Cardiac septum (tissue), 1 donor: Measurements from ENCODE around the gene CCDC85C. TPM values are rescaled to one million over a fixed set of nuclear protein-coding genes. Genes with fewer than 3 reads are reported as not detected.

Source experiments
- DNase-seq: peaks from one replicate; pipeline ENCODE4 v3.0.0-alpha.2; 2020; ENCODE audit warnings: low spot score
- intact Hi-C: fragments of 100-400 bp; cut with DNase I; formaldehyde crosslinking; loops from one replicate; pipeline ENCODE4 v1.14.0; 2022
- total RNA-seq: library from RNA; stranded (reverse); fragmentation: NEBNext Ultra II Directional; extraction: Animal tissue kit (Norgen Biotek cat#: 25700); gene quantifications from one replicate; pipeline ENCODE4 v1.2.1, GENCODE V29; 2021
- donor health status: DM: no; HTN: no; CAD: no.

The CCDC85C gene
- total RNA-seq, 1 donor from 2014 or later: 21.4 TPM

DNA sequence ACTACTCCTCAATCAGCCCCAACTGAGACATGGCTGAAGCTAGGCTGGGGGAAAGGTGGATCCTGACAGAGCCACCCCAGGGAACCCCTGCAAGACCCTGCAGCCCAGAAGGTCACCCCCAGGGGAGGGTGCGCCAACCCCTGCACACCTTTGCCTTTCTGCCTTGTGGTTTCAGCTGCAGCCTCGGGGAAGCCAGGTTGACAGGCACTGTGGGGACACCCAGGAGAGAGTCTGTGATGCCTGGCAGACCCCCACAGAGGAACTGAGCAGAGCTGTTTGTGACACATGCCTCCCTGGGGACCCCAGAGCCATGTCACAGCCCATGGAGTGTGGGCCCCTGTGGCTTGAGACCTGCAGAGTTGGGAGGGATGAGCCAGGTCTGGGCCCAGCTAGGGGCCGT lies 29.1 kb upstream of the CCDC85C start:
- intact Hi-C loops: no loop called here
- no peak for DNase-seq

DNA sequence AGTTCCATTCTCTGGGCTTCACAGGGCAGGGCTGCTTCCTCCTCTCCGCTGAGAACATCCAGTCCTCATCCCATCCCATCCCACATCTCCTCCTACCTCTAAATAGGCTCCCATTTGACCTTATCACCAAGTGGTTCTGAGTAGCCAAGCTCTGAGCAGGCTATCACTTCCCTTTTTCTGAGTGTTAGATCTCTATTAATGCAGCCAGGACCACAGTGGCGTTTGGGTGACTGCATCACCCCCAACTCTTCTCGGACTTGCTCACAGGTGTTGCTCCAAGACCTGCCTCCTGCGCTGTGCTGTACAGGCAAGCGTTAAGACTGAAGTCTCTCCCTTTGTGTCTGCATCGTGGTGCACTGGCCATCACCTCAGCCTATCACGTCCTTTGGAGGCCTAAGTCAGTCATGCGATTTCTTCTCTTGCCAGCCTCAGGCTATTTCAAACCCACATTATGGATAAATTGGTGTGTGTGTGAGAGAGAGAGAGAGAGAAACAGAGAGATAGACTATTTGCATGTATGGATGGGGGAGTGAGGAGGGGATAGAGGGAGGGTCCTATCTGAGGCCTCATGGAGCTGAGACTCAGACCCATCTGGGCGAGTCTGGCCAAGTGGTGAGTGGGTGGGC lies 28.5 kb upstream of the CCDC85C start:
- intact Hi-C loops: no loop called here
- no peak for DNase-seq

GRCh38 chr14:99630202-99630601 lies 26.2 kb upstream of the CCDC85C start:
- DNase-seq: no peak
- intact Hi-C loops: no loop called here

DNA sequence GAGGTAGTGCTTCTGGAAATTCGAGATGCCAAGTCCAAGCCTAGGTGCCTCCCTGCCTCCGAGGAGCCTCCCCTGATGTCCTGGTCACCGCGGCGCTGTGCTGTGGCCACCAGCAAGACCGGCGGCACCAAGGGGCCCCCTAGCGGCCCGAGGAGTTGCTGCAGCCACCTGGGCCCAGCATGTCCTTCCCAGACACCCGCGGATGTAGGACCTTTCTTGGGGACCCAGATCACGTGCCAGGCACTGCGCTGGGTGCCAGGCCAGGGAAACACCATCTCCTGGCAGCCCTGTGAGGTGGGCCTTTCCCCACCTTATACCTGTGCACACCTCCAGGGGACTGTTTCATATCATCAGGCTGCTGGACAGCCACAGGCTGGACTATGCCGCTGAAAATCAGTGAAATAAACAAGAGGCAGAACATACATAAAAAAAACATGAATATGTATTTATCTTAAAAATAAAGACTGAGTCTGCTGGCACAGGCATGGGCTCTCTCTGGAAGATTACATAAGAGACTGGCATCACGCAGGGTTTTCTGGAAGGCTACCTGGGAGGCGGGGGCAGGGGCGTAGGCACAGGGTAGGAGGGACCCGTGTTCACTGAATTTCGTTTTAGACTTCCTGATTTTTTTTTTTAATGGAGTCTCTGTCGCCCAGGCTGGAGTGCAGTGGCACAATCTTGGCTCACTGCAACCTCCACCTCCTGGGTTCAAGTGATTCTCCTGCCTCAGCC lies 25.0 kb upstream of the CCDC85C start:
- intact Hi-C loops: loop anchor here (1.0 kb wide), 1 partner anchor 111 kb away; no protein-coding TSS in a partner anchor
- peak; percentile 82 for DNase-seq

DNA sequence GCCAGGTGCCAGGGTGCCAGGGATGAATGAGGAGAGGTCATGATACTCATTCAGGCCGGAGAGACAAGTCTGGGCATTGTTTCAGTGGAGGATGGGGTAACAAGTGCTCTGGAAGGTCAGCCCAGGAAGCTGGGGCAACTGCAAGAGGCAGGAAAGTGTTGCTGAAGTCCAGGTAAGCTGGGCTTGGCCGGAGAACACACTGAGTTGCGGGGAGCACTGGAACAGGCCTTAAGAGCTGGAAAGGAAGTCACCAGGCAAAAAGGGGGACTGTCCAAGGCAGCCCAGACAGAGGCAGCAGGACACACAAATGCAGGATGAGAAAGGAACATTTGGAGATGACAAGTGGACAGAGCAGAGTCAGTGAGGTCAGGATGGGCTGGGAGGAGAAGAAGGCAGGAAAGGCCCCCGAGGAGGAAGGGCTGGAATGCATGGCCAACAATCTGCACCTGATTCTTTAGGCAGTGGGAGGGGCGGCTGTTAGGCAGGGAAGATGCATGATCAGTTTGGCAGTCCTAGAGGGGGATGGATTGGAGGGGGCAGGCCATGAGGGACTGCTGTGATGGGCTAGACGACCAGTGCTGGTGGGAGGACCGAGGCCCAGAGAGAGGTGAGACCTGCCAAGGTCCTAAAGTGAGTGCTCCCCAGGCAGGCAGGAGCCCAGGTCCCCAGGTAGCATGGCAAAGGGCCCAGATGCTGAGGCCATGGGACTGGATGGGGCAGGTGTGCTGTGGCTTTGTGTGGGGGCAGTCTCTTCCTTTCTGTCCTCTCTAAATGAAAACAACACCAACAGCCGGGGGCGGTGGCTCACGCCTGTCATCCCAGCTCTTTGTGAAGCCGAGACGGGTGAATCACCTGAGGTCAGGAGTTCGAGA lies 23.7 kb upstream of the CCDC85C start:
- DNase-seq: no peak
- intact Hi-C loops: loop anchor here (1.0 kb wide), 1 partner anchor 109 kb away; no protein-coding TSS in a partner anchor

- intact Hi-C loops: no loop called here
Measured at GRCh38 chr14:99627100-99627499, 23.1 kb upstream of the CCDC85C start.

GRCh38 chr14:99626041-99626648 lies 22.1 kb upstream of the CCDC85C start:
- DNase-seq: no peak
- intact Hi-C loops: no loop called here

More at GRCh38 chr14:99627100-99627499, 23.1 kb upstream of the CCDC85C start:
- no peak for DNase-seq

- intact Hi-C loops: no loop called here
- DNase-seq: no peak
Measured at GRCh38 chr14:99625476-99625875, 21.5 kb upstream of the CCDC85C start.

DNA sequence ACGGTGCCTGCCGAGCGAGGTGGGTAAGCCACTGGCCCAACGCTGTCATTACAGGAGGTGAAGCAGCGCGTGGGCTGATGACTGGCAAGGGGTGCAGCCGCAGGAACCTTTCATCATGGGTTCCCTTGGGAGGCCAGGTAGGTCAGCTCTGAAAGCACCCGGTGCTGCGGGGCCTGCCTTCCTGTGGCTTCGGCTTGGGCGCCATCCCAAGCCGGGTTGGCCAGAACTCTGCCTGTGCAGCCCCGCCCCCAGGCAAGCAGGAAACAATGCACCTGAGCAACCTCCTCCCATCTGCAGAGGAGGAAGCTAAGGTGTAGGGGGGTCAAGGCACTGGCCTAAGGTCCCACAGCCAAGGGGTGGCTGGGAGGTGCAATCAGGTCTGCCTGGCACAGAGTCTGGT lies 21.0 kb upstream of the CCDC85C start:
- intact Hi-C loops: no loop called here
- no peak for DNase-seq

GRCh38 chr14:99624024-99624423 lies 20.0 kb upstream of the CCDC85C start:
- no peak for DNase-seq
- intact Hi-C loops: no loop called here

DNA sequence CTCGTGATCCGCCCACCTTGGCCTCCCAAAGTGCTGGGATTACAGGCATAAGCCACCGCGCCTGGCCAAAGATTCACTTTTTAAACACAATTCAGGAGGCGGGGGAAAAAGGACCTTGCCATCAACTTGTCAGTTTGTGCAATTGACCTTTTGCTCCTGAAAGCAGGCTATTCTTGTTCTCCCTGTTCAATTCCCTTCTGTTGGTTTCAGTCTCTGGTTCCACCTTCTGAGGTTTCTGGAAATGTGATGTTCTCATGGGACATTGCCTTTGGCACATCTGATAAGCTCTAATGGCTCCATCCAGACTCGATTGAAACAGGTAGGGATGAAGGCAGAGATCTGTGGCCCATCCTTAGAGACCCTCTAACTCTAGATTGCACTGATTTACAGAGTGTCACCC lies 17.9 kb upstream of the CCDC85C start:
- intact Hi-C loops: no loop called here
- DNase-seq: no peak

GRCh38 chr14:99619835-99620834 lies 16.1 kb upstream of the CCDC85C start:
- no peak for DNase-seq

DNA sequence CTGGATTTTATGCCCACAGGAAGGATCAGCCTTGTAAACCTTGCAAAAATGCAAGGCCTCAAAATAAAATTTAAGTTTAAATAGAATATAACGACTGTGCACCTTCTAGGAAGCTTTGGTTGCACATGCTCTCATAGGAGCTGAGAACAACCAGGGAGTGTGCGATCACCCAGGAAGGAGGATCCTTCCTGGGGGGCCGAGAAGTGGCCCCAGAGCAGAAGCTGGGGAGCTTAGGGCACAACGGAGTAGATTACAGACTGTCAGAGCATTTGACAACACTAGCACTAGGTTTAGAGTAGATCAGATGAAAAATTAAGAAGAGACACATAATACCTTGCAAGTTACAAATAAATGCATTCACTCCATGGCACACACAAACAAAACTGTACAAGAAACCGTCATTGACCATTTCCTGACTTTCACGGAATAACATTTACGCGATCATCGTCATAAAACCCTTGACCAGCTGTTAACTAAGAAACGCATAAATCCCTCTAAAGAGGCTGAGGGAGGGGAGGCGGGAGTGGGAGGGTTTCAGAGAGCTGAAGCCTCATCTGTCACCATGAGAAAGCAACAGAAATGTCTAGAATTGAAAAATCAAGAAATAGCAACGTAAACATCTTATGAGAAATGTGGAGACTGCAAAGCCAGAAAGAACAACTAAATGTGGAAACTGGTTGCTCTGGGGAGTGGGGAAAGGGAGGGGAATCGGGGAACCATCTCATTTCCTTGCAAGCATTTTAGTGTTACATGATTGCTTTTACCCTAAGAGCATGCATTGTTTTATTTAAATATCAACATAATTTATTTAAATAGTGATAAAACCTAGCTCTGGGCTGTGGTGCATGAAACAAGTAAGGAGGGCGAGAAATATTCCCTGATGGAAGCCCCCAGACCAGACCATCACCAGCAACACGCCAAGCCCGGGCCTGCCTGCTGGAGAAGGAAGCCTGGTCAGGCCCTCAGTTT lies 13.1 kb upstream of the CCDC85C start:
- intact Hi-C loops: no loop called here

More at GRCh38 chr14:99619835-99620834, 16.1 kb upstream of the CCDC85C start:
- intact Hi-C loops: no loop called here

DNA sequence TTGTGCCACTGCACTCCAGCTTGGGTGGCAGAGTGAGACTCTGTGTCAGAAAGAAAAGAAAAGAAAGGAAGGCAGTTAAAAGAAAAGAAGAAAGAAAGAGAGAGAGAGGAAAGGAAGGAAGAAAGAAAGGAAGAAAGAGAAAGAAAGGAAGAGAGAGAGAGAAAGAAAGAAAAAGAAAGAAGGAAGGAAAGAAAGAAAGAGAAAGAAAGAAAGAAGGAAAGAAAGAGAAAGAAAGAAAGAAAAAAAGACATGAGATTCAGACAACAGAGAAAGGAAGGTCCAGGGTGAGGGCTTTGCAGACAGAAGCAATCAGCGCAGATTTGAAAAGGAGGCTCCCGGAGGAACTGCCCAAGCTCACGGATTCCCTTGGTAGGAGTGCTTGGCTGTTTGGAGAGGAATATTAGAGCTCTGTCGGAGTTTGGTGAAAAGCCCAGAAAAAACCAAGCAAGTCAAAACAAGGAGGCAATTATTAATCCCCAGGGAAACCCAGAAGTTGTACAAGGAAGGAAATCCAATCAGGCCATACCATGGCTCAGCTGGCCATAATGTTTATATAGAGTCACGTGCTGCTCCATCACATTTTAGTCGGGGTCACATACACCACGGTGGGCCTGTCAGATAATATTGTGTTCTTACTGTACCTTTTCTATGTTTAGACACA lies 11.6 kb upstream of the CCDC85C start:
- intact Hi-C loops: no loop called here
- DNase-seq: no peak

More for the DNA sequence above, 13.1 kb upstream of the CCDC85C start:
- no peak for DNase-seq

- DNase-seq: no peak
- intact Hi-C loops: no loop called here
Measured at GRCh38 chr14:99612738-99613330, 8.8 kb upstream of the CCDC85C start.

DNA sequence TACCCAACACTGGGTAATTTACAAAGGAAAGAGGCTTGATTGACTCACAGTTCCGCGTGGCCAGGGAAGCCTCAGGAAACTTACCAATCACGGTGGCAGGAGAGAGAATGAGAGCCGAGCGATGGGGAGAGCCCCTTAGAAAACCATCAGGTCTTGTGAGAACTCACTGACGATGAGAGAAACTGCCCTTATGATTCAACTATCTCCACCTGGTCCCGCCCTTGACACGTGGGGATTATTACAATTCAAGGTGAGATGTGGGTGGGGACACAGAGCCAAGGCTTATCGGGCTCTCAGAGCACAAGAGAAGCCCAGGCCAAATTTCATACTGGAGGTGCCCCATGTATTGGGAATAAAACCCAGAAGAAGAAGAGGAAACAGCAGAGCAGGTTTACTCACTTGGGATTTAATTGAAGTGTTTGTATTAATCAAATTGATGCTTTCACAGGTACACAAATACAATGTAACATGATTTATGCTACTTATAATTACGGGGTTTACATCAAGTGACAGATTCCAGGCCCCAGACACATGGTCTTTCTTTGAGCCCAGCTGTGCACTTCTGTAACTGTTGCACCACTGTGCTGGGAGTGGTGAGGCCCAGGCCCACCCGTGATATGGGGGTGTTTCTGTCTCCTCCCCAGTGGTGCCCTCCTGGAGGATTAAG lies 8.2 kb upstream of the CCDC85C start:
- intact Hi-C loops: no loop called here
- DNase-seq: no peak
